NCI-H2196 (cell line): ENCODE measurements around the gene MYH10.
A peak's percentile ranks its signal among the peaks of the same experiment; 100 is the strongest.

Experiments used
- DNase-seq: peaks from one replicate; lab custom pipeline; 2025; ENCODE audit not compliant: unreplicated experiment; lab: John Stamatoyannopoulos, UW

MYH10 gene

DNA sequence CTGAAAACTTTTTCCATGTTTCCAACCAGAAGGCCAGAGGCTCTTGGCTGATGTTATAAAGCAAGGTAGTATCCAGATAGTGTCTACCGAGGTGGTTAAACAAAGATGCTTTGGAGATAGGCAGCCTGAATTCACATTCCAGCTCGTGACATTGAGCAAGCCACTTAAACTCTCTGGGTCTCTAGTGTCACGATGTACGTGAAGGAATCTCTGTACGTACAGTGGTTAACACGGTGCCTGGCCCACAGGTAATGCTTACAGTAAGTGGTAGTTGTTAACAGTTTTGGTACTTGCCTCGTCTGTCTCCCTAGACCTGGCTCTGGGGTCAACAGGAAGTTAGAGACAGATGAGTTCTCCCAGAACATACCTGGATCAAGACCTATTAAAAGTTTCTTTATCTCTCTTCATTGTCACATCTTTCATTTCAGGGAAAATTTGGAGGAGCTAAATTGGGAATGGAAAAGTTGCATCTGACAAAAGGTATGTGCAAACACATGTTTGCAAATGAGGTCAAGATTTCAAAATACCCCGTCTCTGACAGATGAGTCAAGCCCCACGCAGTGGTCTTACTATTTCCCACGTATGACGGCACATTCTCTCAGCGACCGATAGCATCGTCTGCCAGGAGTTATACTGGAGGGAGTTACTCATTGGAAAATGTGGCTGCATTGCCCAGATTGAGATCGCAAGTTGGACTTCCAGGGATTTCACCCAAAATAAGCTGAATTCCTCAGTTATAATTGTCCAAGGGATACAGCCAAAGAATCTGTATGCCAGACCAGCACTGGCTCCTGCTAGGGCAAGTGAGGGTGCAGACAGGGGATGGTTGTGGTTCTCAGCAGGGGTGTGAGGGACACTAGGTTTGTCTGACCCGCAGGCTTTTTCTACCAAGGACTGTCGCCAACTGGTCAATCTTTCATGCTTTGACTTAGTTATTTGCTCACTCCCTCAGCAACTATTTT is 18.9 kb upstream of the MYH10 start:
- DNase-seq = no peak

DNA sequence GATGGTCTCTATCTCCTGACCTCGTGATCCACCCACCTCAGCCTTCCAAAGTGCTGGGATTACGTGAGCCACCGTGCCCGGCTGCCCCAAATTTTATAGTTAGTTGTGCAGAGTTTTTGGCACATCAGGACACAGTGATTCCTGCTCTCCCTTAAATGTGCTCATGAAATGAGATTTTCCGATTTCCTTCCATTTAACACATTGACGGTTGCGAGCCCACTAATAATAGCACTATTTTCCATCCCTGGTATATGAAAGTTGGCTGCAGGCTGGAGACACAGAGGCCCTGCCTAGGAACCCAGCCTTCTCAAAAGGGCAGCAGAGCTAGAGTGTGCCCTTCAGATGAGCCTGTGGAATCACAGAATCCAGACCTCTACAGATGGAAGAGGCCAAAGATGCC is 17.4 kb upstream of the MYH10 start:
- no peak for DNase-seq

DNA sequence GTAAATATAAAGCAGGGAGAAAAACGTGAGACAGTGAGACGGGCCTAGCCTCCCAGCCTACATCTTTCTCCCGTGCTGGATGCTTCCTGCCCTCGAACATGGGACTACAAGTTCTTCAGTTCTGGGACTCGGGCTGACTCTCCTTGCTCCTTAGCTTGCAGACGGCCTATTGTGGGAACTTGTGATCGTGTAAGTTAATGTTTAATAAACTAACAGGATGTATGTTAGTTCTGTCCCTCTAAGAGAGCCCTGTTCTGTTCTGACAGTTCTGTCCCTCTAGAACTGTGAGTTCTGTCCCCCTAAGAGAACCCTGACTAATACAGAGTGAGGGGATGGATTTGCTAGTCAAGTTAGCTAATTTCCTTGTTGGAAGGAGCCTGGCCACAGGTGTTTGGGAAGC is 16.7 kb upstream of the MYH10 start:
- no peak for DNase-seq

DNA sequence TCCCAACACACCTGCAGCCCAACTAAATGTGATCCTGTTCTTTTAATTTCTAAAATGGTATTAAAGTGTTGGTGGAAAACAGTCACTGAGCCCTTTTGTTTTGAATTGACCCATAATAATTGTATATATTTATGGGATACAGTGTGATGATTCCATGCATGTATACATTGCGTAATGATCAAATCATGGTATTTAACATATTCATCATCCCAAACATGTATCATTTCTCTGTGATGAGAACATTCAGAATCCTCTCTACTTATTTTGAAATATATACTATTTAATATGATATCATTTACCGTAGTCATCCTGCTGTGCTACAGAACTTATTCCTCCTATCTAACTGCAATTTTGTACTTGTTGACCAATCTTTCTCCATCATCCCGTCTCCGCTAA is 14.0 kb upstream of the MYH10 start:
- DNase-seq = no peak

DNA sequence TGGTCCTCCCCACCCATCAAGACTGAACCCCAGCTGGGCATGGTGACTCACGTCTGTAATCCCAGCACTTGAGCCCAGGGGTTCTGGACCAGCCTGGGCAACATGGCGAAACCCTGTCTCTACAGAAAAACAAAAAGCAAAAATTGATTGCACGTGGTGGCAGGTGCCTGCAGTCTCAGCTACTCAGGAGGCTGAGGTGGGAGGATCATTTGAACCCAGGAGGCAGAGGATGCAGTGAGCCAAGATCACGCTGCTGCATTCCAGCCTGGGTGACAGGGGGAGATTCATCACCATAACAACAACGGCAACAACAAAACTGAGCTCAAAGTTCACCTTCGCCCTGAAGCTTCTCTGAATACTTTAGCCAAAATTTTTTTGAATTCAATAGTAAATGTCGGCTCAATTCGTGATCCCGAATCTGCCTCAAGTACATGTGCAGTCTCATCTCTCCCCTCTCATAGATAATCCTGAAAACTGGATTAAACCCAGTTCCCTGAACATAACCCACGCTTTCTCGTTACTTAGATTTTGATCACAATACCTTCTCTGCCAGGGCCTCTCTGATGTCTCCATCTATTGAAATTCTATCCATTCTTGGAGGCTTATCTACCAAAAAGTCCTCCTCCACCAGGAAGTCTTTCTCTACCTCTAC is 13.5 kb upstream of the MYH10 start:
- DNase-seq = no peak

DNA sequence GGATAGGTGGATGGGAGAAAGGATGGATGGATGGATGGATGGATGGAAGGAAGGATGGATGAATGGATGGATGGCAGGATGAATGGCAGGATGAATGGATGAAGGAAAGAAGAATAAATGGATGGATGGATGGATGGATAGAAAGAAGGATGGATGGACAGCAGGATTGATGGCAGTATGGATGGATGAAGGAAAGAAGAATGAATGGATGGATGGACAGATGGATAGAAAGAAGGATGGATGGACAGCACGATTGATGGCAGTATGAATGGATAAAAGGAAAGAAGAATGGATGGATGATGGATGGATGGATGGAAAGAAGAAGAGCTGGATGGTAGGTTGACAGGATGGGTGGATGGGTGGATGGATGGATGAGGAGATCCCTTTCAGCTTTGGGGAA is 9.2 kb upstream of the MYH10 start:
- DNase-seq = no peak

DNA sequence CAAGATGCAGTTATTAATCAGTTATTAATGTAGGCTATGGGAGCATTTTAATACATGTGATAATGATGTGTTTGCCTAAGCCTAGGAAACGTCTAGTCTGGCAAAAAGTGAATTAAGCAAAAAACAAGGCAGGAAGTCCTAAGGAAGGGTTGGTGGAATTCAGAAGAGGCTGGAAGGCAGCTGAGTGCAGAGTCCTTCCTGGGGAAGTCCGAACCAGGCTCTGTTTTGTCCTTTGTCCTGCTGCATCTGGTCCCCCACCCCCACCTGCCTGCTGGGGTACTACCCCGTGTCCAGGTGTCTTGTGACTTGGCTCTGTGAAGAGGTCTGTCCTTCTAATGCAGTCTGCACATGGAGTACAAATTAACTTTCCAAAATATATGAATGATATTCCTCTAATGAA is 1.5 kb upstream of the MYH10 start:
- DNase-seq = no peak

DNA sequence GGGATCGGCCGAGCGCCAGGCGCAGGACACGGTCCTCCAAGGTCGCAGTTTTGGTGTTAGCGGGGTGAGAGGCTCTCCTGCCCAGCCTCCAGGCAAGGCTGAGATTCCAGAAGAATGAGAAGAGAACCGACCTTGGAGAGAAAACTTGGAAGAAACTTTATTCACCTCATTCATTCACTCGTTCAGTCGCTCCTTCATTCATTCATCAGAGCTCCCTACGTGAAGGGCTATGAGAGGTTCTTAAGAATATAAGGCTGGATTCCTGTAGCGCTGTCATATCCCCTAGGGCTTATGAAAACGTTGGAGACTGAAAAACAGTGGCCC is 991 bp upstream of the MYH10 start:
- DNase-seq = no peak

DNA sequence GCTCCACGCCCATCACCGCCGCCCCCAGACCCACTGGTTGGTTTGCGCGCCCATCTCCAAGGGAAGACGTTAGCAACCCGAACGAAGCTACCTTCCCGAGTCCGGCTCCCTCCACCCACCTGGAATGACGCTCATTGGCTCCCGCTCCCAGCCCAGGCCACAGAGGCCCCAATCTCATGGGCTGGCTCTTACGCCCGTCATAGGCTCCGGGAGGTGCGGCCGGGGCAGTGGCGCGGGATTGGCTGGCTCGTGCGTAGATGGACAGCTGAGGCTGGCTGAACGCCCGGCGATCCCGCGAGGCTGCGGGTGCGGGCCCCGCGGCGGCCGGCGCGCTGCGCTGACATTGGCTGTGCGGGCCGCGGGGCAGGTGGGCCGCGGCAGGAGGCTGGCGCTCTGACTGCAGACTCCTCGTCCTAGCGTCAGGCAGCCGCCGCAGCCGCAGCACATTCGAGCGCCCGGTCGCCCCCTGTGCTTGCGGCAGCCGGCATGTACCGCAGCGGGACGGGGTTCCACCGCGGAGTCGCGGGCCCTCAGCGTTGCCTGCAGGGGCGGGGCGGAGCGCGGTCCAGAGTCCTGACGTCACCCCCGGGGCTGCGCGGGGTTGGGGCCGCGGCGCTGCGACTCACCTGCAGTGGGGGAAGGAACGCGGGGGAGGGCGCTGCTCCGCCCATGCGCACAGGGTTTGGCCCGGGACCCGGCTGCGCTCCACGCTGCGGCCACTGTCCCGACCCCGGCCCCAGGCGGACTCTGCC is 453 bp upstream of the MYH10 start:
- DNase-seq = peak; percentile 81

DNA sequence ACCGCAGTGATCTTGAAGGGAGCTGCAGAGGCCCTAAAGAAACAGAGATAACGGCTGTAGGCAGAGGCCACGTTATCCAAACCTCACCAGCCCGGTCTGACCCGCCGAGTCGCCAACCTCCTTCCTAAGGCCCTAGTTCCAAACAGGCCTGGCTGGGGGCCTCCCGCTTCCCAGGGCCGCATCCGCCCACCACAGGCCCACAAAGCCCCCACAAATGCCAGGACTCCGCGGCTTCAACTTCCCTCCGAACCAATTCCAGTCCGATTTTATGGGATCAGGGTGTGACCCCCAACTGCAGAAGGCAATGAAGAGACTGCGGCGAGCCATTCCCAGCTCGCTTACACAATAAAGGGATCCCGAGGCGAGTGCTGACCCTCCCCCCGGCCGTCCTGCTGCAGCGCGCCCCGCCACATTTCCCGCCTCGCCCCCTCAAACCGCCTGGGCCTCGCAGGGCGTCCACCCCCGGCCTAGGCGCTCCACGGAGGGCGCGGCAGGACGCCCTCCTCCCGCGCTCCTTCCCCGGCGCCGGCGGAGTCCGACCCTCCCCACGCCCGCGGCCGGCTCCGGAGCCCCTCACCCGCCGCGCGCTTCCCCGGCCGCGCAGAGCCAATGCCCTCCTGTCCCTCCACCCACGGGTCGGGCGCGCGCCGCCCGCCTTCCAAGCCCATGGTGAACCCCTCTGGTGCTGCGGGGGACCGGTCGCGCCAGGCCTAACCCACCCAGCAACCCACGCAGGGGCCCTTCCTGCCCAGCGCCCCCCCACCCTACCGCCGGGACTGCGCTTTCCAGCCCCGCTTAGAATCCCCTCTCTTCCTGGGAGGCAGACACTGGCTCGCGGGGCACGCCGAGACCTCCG is 926 bp downstream of the MYH10 start:
- no peak for DNase-seq

DNA sequence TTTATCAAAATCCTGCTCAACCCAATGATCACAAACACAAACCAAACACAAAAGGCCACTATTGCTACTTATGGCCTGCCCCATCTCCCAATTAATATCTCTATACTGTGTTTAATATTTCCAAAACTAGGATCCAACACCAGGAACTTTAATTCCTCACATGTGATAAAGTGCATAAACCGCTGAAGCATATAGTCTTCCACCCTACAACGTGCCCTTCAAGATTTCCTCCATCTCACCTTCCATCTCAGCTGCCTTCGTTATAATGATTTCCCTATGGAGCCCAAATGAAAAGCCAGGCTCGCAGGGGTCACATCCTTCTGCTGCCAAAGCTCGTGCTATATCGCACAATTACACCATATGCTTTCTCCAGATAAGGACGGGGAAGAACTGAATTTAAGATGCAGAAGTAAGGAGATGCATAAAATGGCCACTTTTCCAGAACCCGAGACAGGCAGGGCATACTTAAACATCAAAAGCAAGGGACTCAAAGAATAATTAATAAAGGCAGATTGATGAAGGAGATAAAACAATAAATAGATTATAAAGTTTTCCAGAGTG is 1.8 kb downstream of the MYH10 start:
- no peak for DNase-seq

DNA sequence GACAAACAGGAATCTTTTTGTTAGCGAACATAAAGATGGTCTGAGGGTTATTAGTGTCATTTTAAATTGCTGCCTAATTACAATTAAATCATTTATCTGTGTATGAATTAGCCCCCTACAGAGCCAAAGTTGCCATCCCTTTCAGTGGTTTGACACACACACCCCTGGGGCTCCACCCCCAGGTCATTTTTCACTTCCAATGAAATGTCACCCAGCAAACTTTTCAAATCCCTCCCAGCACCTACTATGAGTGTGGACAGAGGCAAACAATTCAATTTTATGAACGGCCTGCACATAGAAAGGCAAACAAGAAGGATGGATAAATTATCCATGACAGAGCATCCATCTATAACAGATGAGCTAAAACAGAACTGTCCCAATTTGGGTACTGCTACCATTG is 2.4 kb downstream of the MYH10 start:
- no peak for DNase-seq

DNA sequence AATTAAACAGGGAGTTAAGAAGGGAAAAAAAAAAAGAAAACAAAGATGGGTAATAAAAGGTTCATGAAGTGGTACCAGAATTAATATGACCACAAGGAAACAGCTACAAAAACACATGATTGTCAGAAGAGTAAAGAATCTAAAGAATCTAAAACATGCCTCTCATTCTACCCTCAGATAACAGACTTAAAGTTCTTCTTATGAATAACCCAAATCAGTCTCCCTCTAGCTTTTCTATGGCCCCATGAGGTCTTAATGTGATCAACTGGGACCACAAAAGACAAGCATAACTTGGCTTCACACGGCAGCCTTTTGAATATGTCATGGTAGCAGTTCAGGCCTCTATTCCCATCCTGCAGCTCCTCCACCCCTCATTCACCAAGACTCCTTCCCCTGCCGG is 6.9 kb downstream of the MYH10 start:
- no peak for DNase-seq

DNA sequence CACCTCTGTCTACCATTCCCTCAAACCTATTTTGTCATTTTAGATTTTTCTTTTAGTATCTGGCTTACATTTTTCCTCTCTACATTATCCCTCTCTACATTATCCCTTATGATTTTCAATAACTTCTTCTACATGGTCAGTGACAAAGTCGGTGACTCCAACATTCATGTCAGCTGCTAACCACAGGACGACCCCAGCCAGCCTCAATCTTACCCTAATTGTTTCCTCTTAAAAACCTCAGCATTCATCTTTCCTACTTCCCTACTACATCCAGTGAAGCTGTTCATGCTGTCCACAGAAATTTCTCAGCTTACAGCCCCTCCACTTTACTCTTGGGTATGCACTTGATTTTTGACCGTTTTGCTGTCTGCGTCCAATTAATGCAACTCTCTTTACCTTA is 8.3 kb downstream of the MYH10 start:
- no peak for DNase-seq

DNA sequence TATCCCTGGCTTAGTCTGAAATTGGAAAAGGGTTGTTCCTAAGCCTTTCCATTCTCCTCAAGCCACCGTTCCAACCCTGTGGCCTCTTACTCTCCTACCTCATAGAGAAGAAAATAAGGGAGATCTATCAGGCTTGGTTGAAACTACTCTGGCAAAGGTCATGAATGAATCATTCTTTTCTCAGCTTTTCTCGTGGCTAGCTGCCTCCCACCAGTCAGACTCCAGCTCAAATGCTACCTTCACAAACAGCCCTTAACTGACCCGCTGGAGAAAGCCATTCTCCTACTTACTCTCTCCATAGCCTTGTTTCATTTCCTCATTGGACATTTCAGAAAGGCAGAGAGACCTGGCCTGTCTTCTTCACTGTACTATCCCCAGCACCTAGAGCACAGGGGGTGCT is 8.9 kb downstream of the MYH10 start:
- DNase-seq = no peak

DNA sequence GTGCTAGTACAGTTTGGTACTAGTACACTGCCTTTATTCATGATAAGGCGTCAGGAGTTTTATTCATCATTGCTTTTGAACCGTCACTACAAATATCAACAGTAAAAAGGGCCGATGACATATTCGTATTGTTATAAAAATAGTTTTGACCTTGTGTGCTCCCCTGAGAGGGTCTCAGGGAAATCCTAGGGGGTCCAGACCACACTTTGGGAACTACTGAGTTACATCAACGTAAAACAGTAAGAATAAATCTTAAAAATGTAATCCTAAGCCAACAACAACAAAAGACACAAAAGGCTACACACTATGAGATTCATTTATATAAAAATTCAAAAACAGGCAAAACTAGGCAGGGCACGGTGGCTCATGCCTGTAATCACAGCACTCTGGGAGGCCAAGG is 11.2 kb downstream of the MYH10 start:
- no peak for DNase-seq

DNA sequence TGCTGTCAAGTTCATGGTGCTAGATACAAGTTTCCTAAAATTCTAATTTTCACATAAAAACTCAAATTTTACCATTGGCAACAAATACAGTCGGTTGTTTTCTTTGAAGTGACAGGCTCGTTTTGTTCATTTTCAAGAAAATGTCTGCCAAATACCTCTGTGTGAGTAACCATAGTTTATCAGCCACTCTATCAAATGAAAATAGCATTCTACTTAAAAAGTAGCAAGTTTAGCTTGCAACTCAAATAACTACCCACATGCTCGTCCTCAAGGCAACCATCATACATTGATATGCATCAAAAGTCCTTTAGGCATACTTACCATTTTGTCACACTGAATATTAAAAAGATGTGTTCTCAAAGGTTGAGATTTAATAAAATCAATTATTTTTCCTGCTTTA is 11.7 kb downstream of the MYH10 start:
- DNase-seq = no peak

DNA sequence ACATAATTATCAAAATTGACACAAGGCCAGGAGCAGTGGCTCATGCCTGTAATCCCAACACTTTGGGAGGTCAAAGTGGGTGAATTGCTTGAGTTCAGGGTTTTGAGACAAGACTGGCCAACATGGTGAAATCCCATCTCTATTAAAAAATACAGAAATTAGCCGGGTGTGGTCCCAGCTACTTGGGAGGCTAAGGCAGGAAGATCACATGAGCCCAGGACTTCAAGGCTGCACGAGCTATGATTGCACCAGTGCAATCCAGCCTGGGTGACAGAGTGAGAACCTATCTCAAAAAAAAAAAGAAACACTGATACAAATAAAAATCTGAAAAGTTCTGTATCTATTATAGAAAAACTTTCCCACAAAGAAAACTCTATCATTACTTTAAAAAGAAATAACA is 15.5 kb downstream of the MYH10 start:
- DNase-seq = no peak

DNA sequence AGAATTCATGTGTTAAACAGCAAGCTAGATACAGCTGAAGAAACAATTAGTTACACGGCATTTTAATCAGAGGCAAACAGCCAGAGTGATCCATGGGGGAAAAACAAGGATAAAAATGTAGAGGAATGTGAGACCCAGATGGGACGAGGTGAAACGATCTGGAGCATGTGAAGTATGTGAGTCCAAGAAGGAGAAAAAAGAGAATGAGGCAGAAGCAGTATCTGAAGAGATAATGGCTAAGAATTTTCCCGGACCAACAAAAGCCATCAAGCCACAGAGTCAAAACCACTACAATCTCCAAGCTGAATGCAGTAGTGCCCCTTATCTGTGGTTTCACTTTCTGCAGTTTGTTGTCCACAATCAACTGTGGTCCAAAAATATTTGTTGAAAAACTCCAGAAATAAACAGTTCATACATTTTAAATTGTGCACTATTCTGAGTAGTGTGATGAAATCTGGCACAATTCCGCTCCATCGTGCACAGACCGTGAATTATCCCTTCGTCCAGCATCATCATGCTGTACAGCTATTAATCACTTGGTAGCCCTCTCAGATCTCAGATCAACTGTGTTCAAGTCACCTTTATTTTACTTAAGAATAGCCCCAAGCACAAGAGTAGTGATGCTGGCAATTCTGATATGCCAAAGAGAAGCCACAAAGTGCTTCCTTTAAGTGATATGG is 18.8 kb downstream of the MYH10 start:
- no peak for DNase-seq

DNA sequence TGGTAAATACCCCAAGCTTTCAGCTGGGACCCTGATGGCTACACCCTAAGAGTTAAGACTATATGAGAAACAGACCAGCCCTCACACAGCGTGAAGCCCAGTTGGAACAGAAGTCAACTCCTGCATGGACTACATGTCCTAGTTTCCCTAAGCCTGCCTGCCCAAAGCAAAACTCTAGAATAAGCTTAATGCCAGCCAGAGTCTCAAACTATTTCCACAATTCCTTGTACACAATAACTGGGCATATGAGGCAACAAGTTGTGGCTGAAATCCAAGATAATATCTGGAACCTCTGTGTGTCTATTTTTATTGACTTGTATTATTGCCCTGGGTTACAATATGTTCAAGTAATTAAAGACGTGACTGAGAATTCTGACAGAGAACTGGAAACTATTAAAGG is 19.4 kb downstream of the MYH10 start:
- no peak for DNase-seq
